HepG2 (cell line): ENCODE data around the gene DNM3. TPM values are rescaled to one million over a fixed set of nuclear protein-coding genes. Genes with fewer than 3 reads are reported as not detected.

Source experiments
- ELF4 ChIP-seq: sonication (generic); formaldehyde crosslinking; IDR thresholded peaks from 2 replicates; pipeline ENCODE4 v1.5.0; 2020; ENCODE audit warnings: missing genetic modification reagents, mild to moderate bottlenecking, moderate library complexity, borderline replicate concordance
- FOXA3 ChIP-seq: IDR thresholded peaks from 2 replicates; pipeline ENCODE4 v1.6.1; 2016; ENCODE audit warnings: missing genetic modification reagents, missing compliant biosample characterization
- GFI1 ChIP-seq: sonication (generic); formaldehyde crosslinking; IDR thresholded peaks from 2 replicates; pipeline ENCODE4 v1.5.0; 2020; ENCODE audit warnings: missing genetic modification reagents, mild to moderate bottlenecking, borderline replicate concordance
- HINFP ChIP-seq: sonication (generic); formaldehyde crosslinking; IDR thresholded peaks from 2 replicates; pipeline ENCODE4 v1.4.0; 2020; ENCODE audit warnings: low read depth, mild to moderate bottlenecking, missing genetic modification reagents
- KMT2B ChIP-seq: IDR thresholded peaks from 2 replicates; pipeline ENCODE4 v1.6.1; 2016; ENCODE audit warnings: missing genetic modification reagents, missing compliant biosample characterization
- NFAT5 ChIP-seq: sonication (generic); formaldehyde crosslinking; IDR thresholded peaks from 2 replicates; pipeline ENCODE4 v1.4.0; 2020; ENCODE audit warnings: missing genetic modification reagents
- PAX8 ChIP-seq: sonication (generic); formaldehyde crosslinking; IDR thresholded peaks from 2 replicates; pipeline ENCODE4 v1.8.0; 2022; ENCODE audit warnings: mild to moderate bottlenecking, missing genetic modification reagents, borderline replicate concordance
- POLR2AphosphoS2 ChIP-seq: IDR thresholded peaks from 2 replicates; pipeline ENCODE4 v1.6.1; 2011; ENCODE audit warnings: low read depth, low read length, improper control_type of control experiment
- SOX13 ChIP-seq, 3 experiments: fragments of 450-650 bp in 1 of 3; sonication (generic) in 1 of 3; formaldehyde crosslinking in 1 of 3; IDR thresholded peaks in 2 of 3; conservative IDR thresholded peaks in 1 of 3; 2 replicates each; pipeline versions ENCODE4 v1.5.0 to v1.6.1; 2016 to 2020; ENCODE audit warnings: antibody characterized with exemption in 1 of 3, mild to moderate bottlenecking in 1 of 3, missing compliant biosample characterization in 1 of 3, missing genetic modification reagents in 1 of 3, moderate library complexity in 1 of 3
- ZBTB10 ChIP-seq: sonication (generic); formaldehyde crosslinking; IDR thresholded peaks from 2 replicates; pipeline ENCODE4 v1.4.0; 2020; ENCODE audit warnings: missing genetic modification reagents, borderline replicate concordance
- ZNF101 ChIP-seq: sonication (generic); formaldehyde crosslinking; IDR thresholded peaks from 2 replicates; pipeline ENCODE4 v1.4.0; 2020; ENCODE audit warnings: mild to moderate bottlenecking, low read depth, missing genetic modification reagents, borderline replicate concordance
- ZNF260 ChIP-seq: sonication (generic); formaldehyde crosslinking; IDR thresholded peaks from 2 replicates; pipeline ENCODE4 v1.4.0; 2020; ENCODE audit warnings: missing genetic modification reagents, low read depth, mild to moderate bottlenecking, borderline replicate concordance
- ZNF275 ChIP-seq: sonication (generic); formaldehyde crosslinking; IDR thresholded peaks from 2 replicates; pipeline ENCODE4 v1.8.0; 2022; ENCODE audit warnings: missing genetic modification reagents, mild to moderate bottlenecking, inconsistent platforms, borderline replicate concordance
- ZNF335 ChIP-seq: sonication (generic); formaldehyde crosslinking; IDR thresholded peaks from 2 replicates; pipeline ENCODE4 v1.4.0; 2020; ENCODE audit warnings: missing genetic modification reagents
- ZNF382 ChIP-seq: sonication (generic); formaldehyde crosslinking; IDR thresholded peaks from 2 replicates; pipeline ENCODE4 v1.5.0; 2020; ENCODE audit warnings: missing genetic modification reagents, mild to moderate bottlenecking, borderline replicate concordance
- ZNF790 ChIP-seq: sonication (generic); formaldehyde crosslinking; IDR thresholded peaks from 2 replicates; pipeline ENCODE4 v1.8.0; 2022; ENCODE audit warnings: missing genetic modification reagents, mild to moderate bottlenecking, borderline replicate concordance
- ZNF891 ChIP-seq: sonication (generic); formaldehyde crosslinking; IDR thresholded peaks from 2 replicates; pipeline ENCODE4 v1.5.0; 2020; ENCODE audit warnings: mild to moderate bottlenecking, missing genetic modification reagents
- polyA plus RNA-seq, 8 experiments: library from polyadenylated mRNA; depleted of rRNA in 3 of 8; stranded (reverse) in 7 of 8; unstranded in 1 of 8; fragments of >200 nt; fragmentation: Illumina TruSeq in 4 of 8; extraction: Trizol in 4 of 8; gene quantifications; 2 replicates each; pipeline versions ENCODE4 v1.2.1 to v1.2.3, GENCODE V29; 2011 to 2016; ENCODE audit warnings: low read depth in 4 of 8, missing spikeins in 1 of 8, mixed read lengths in 1 of 8; ENCODE audit not compliant: insufficient read depth in 1 of 8
- total RNA-seq, 5 experiments: library from RNA; depleted of rRNA; stranded (reverse); fragments of >200 nt; fragmentation: Illumina TruSeq; extraction: Trizol; gene quantifications; 2 replicates each; pipeline ENCODE4 v1.2.3, GENCODE V29; 2016; ENCODE audit warnings: low read depth in 1 of 5

Gene DNM3
- total and polyA plus RNA-seq, 2 of the 13 experiments (the other 11 are each of a cell fraction or from before 2014, with no cell fraction given), result 0.05 TPM; not detected in 1

- TF ChIP-seq ELF4 (CRISPR knock-in tag) (0 out of 2 replicates have a peak, but pooled peaks have one; percentile 10), ZNF790 (no peak), NFAT5 (CRISPR knock-in tag) (no peak), FOXA3 (CRISPR knock-in tag) (0 out of 2 replicates have a peak, but pooled peaks have one; percentile 59), PAX8 (CRISPR knock-in tag) (no peak), ZNF275 (CRISPR knock-in tag) (no peak), GFI1 (CRISPR knock-in tag) (no peak), SOX13 (IDR thresholded peaks at IDR 0.05) (no peak), SOX13 (CRISPR knock-in tag; conservative IDR thresholded peaks at IDR 0.05 in 1 of 2, IDR thresholded peaks at IDR 0.05 in 1 of 2) (peak in 1 of 2 experiments; percentile 51; a peak in 2 of 4 replicates), HINFP (0 out of 2 replicates have a peak, but pooled peaks have one; percentile 10), ZNF335 (CRISPR knock-in tag) (peak; percentile 83; the same call in 1 of the 2 replicates), POLR2AphosphoS2 (no peak), ZBTB10 (CRISPR knock-in tag) (no peak), ZNF101 (CRISPR knock-in tag) (peak; percentile 59; the same call in 1 of the 2 replicates), ZNF891 (CRISPR knock-in tag) (no peak), KMT2B (CRISPR knock-in tag) (peak; percentile 42; the same call in 1 of the 2 replicates), ZNF382 (no peak), ZNF260 (CRISPR knock-in tag) (no peak)
Measured at GRCh38 chr1:172448995-172449584, 607.8 kb downstream of the DNM3 start (continued).
